BJ (cell line): ENCODE results near the gene CADM3. TPM values are rescaled to one million over a fixed set of nuclear protein-coding genes. Genes with fewer than 3 reads are reported as not detected.

Source experiments
- CTCF ChIA-PET: fragments of 350-600 bp; formaldehyde crosslinking; extraction: SDS; loops from one replicate; lab custom pipeline; 2021; ENCODE audit warnings: antibody characterized with exemption, inconsistent platforms; lab: Yijun Ruan, JAX
- POLR2A ChIA-PET: fragments of 300-600 bp; sonication (Branson Sonifier 250); formaldehyde crosslinking; extraction: SDS; loops from one replicate; lab custom pipeline; 2021; ENCODE audit warnings: antibody characterized with exemption; lab: Charles Lee
- DNase-seq: peaks from one replicate; pipeline ENCODE4 v3.0.0-alpha.2; 2011; ENCODE audit warnings: low read depth
- H3K27me3 ChIP-seq: 2 replicates; pipeline ENCODE4 v1.6.0; 2011; ENCODE audit warnings: low read length; ENCODE audit not compliant: control insufficient read depth, insufficient read depth
- H3K36me3 ChIP-seq: 2 replicates; pipeline ENCODE4 v1.5.1; 2011; ENCODE audit warnings: low read length; ENCODE audit not compliant: control insufficient read depth, insufficient read depth
- H3K4me3 ChIP-seq: 2 replicates; pipeline ENCODE4 v1.5.1; 2011; ENCODE audit warnings: low read depth, mild to moderate bottlenecking, control low read depth, low read length
- CTCF ChIP-seq: IDR thresholded peaks from 2 replicates; pipeline ENCODE4 v1.5.1; 2011; ENCODE audit warnings: low read depth, mild to moderate bottlenecking, control low read depth, inconsistent platforms, low read length, moderate library complexity; ENCODE audit not compliant: insufficient read depth
- polyA plus RNA-seq: library from polyadenylated mRNA; depleted of rRNA; stranded (reverse); fragments of >200 nt; gene quantifications from 2 replicates; pipeline ENCODE4 v1.2.3, GENCODE V29; 2011

The CADM3 gene
- polyA plus RNA-seq, 1 experiment: 0.07 TPM

GRCh38 chr1:159173320-159173719, 1.9 kb downstream of the CADM3 start:
- CTCF ChIA-PET: interaction anchor here (0.6 to 1.9 kb wide), 2 partner anchors 13 to 720 kb away, joined by 3 to 7 read pairs; no protein-coding TSS in a partner anchor
- POLR2A ChIA-PET: no interaction called here
- no peak for DNase-seq
- Histone ChIP-seq H3K36me3 (no peaks in the 10 kb centered on the region), H3K27me3 (peaks cover 14% of the 10 kb centered on the region), H3K4me3 (no peak overlapping the region)
- no peak for TF ChIP-seq CTCF

GRCh38 chr1:159175571-159175970, 4.2 kb downstream of the CADM3 start:
- TF ChIP-seq CTCF: no peak
- Histone ChIP-seq H3K4me3 (no peak overlapping the region), H3K36me3 (no peaks in the 10 kb centered on the region), H3K27me3 (peaks cover 14% of the 10 kb centered on the region)
- ChIA-PET POLR2A (no interaction called here), CTCF (interaction anchor here (2.0 to 2.1 kb wide), 2 partner anchors 14 to 22 kb away, joined by 8 to 13 read pairs; no protein-coding TSS in a partner anchor)
- DNase-seq: no peak

- Histone ChIP-seq H3K36me3 (no peaks in the 10 kb centered on the region), H3K27me3 (peaks cover 2% of the 10 kb centered on the region; the same call in 1 of the 2 replicates), H3K4me3 (no peak overlapping the region)
- DNase-seq: no peak
- no peak for TF ChIP-seq CTCF
- CTCF ChIA-PET: interaction anchor here (0.6 to 1.0 kb wide), 2 partner anchors 44 to 45 kb away, joined by 3 read pairs; no protein-coding TSS in a partner anchor
- POLR2A ChIA-PET: no interaction called here
Measured at GRCh38 chr1:159177272-159177907, 6.0 kb downstream of the CADM3 start.

- Histone ChIP-seq H3K27me3 (no peaks in the 10 kb centered on the region), H3K4me3 (no peak overlapping the region), H3K36me3 (no peaks in the 10 kb centered on the region)
- ChIA-PET CTCF (no interaction called here), POLR2A (no interaction called here)
- TF ChIP-seq CTCF: no peak
- no peak for DNase-seq
Measured at GRCh38 chr1:159179906-159180305, 8.5 kb downstream of the CADM3 start.

- no peak overlapping the region for H3K4me3 ChIP-seq
- no peaks in the 10 kb centered on the region for H3K27me3 ChIP-seq
- CTCF ChIA-PET: interaction anchor here (0.7 kb wide), 1 partner anchor 612 kb away, joined by 3 read pairs; no protein-coding TSS in a partner anchor
- TF ChIP-seq CTCF: no peak
- H3K36me3 ChIP-seq: no peaks in the 10 kb centered on the region
- DNase-seq: no peak
- POLR2A ChIA-PET: no interaction called here
Measured at GRCh38 chr1:159180516-159180915, 9.1 kb downstream of the CADM3 start.
